HG03565 (cell line): ENCODE results near the gene C4BPB.
"Not testable (repeated sequence)": the region's sequence is repeated elsewhere in the genome, so short reads cannot be mapped to it uniquely, and the experiment has no call there.

Experiments used
- ATAC-seq: cut with Tn5 transposase; IDR thresholded peaks from one replicate; pipeline ENCODE4 v1.9.1; 2021; ENCODE audit warnings: mild to moderate bottlenecking, moderate library complexity; ENCODE audit not compliant: unreplicated experiment

Gene C4BPB

GRCh38 chr1:207088701-207089626 is at the start of gene C4BPB:
Gene C4BPB, plus strand, starts transcription at chr1:207088860. Its CDS starts 672 bp downstream, at chr1:207089532.
- ATAC-seq: no peak

GRCh38 chr1:207039380-207040180 is 49.1 kb upstream of the C4BPB start:
- no peak for ATAC-seq

GRCh38 chr1:207040181-207040533 is 48.5 kb upstream of the C4BPB start:
- no peak for ATAC-seq

- not testable (repeated sequence) for ATAC-seq
These were observed 47.3 kb upstream of the C4BPB start for GRCh38 chr1:207041397-207041796.

GRCh38 chr1:207045453-207045852 is 43.2 kb upstream of the C4BPB start:
- no peak for ATAC-seq

GRCh38 chr1:207047505-207047904 is 41.2 kb upstream of the C4BPB start:
- ATAC-seq: no peak

GRCh38 chr1:207048041-207048440 is 40.6 kb upstream of the C4BPB start:
- ATAC-seq: no peak

GRCh38 chr1:207049054-207049453 is 39.6 kb upstream of the C4BPB start:
- ATAC-seq: no peak

GRCh38 chr1:207049514-207049913 is 39.1 kb upstream of the C4BPB start:
- ATAC-seq: no peak

- ATAC-seq: no peak
These were observed 38.7 kb upstream of the C4BPB start for GRCh38 chr1:207049974-207050391.

GRCh38 chr1:207050480-207051190 is 38.0 kb upstream of the C4BPB start:
- ATAC-seq: no peak

GRCh38 chr1:207051191-207051943 is 37.3 kb upstream of the C4BPB start, which contains the start of gene YOD1:
Gene YOD1, minus strand, starts transcription at chr1:207051208. Its CDS starts 178 bp downstream, at chr1:207051030.
- ATAC-seq: no peak

- ATAC-seq: peak; percentile 56
These were observed 35.5 kb upstream of the C4BPB start, which contains the start of gene PFKFB2 for GRCh38 chr1:207052911-207053769. Gene PFKFB2, plus strand, starts transcription at chr1:207053275. Its CDS starts 1,443 bp downstream, at chr1:207054718.

- no peak for ATAC-seq
These were observed 34.2 kb upstream of the C4BPB start for GRCh38 chr1:207054491-207054890.

- no peak for ATAC-seq
These were observed 33.2 kb upstream of the C4BPB start for GRCh38 chr1:207055386-207056001.

- ATAC-seq: no peak
These were observed 32.0 kb upstream of the C4BPB start for GRCh38 chr1:207056673-207057072.

GRCh38 chr1:207058252-207058651 is 30.4 kb upstream of the C4BPB start:
- no peak for ATAC-seq

GRCh38 chr1:207058878-207059867 is 29.5 kb upstream of the C4BPB start:
- ATAC-seq: no peak
